ENCODE data around the gene CHKA.

The CHKA gene

GRCh38 chr11:68013611-68014156, 107.5 kb downstream of the CHKA start:
- no peak for DNase-seq (ENCODE audit: low read depth in 3 of 3)

DNA sequence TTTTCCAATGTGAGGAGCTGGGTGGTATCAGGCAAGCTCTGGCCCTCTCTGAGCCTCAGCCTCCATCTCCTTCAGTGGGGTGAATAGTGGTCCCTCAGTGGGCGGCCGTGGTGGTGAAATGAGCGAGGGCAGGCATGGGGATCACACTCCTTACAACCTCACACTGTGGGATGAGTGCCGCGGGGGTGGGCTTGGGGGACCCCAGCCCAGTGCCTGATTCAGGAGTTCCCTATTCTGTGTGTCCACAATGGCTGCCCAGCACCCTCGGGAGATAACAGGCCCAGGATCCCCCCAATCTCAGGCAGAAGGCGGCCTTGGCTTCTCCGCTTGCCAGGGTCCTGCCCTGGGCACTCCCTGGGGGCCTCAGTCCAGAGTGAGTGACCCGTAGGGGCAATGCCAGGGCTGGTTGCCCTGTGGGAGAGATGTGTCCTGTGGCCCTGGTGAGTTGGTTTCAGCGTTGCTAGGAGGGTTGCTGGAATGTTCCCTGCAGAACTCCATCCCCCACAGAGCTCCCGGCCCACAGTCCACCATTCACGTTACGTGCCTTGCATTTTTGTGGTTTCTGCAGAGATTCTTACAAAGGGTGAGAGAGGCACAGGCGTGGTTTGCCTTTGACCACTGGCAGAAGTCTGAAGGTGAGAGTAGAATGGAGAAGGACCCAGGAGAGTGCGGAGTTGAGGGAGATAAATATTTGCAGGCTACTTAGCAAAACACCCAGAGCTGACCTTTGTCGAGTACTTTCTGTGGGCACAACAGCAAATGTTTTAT, 108.2 kb downstream of the CHKA start:
- DNase-seq (ENCODE audit: low read depth in 3 of 3), result no peak

- DNase-seq (ENCODE audit: low read depth in 3 of 3), result no peak
Observed at GRCh38 chr11:68012044-68012842, 108.9 kb downstream of the CHKA start.

DNA sequence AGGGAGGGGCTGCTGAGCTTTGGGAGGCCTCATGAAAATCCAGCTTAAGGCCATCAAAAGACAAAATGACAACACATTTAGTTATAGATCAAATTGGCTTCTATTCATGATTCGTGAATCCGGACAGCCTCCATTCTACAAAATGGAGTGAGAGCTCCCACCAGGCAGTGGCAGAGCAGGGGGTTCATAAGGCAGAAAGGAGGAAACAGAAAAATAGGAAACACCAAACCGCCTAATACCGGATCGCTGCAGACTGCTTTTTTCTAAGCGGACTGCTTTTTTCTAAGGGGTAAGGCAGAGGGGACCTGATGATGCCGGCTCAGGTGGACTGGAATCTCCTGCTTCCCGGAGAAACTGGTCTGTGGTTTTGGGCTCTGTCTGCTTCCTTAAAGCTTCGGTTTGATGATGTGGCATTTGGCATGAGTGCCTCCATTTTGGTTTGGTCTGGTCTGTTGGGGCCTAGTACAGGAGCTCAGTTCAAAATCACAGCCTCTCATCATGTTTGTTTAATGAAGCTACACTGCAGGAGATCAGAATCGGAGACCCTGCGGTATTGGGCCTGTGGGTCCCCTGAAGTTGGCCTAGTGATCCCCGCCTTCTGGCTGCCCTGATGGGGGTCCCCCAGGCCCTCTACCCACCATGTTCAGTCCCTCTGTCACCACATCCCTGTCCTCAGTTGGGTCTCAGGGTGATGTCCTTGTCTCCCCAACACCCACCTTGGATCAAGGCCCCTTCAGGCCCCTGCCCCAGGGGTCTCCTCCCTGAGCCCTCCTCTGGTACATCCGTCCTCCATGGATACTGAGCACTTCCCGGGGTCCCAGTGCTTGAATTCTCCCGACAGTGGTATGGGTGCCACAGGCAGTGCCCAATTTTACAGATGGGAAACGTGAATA, 109.9 kb downstream of the CHKA start:
- DNase-seq (ENCODE audit: low read depth in 3 of 3), result no peak

DNA sequence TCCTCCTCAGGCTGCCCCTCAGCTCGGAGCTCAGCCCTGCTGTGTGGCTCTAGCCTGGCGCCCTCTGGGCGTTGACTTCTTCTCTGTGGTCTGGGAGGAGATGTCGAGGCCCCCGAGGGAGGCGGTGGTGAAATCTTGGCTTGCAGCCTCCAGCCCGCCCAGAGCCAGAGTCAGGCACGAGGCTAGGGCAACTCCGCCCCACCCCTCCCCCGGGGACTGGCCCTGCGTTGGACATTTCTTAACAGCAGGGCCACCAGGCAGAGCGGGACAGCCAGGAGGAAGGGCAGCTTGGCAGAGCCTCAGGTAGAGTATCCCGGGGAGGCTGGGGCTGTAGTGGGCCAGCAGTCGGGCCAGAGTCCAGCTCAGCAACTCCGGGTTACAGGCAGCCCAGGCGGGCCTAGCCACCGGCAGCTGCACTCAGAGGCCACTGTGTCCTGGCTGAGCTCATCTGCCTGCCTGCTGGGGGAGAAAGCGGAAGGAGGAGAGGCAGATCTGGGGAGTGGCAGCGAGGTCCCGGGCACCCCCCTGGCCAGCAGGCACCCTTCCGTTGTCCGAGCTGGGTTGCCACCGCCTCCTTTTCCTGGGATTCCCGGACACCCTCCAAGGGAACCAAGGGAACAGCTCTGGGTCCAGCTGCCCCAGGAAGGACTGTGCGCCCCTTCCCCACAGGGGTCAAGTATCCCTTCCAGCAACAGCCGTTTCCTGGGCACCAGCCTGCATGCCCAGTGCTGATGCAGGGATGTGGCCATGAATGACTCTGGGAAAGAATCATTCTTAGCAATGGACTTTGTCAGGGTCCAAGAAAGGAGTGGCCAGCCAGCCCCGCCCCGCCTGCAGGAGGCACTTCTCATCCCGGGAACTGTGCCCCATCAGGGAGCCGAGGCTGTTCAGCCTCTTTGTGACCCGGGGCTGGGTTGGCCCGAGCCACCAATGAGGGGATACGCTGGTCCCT, 110.8 kb downstream of the CHKA start, which contains the start of gene ALDH3B1:
TSS of gene ALDH3B1 (plus strand) at position 238 of the 952 bp plus-strand sequence. CDS start 4,971 bp downstream, outside the sequence.
- no peak for DNase-seq (ENCODE audit: low read depth in 3 of 3)

DNA sequence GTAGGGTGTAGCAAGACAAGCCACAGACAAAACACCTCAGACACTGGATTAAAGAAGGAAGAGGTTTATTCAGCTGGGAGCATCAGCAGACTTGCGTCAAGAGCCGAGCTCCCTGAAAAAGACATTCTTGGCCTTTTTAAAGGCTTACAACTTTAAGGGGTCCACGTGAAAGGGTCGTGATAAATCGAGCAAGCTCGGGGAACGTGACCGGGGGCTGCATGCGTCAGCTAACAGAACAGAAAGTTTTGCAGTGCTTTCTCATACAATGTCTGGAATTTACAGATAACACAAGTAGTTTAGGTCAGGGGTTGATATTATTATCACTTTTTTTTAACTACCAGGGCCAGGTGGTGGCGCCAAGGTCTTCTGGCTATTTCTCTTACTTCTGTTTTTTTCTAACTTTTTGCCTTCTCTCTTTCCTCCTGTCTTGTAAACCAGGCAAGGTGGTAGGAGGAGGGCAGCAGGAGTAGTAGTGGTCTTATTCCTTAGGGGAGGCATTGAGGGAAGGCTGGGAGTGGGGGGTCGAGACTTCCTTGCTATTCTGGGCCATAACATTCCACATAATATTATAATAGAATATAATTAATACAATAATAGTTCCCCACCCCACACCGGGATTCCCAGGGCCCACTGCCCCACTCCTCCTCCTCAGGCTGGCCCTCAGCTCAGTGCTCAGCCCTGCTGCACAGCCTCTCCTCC, 111.6 kb downstream of the CHKA start:
- DNase-seq (ENCODE audit: low read depth in 3 of 3), result no peak

DNA sequence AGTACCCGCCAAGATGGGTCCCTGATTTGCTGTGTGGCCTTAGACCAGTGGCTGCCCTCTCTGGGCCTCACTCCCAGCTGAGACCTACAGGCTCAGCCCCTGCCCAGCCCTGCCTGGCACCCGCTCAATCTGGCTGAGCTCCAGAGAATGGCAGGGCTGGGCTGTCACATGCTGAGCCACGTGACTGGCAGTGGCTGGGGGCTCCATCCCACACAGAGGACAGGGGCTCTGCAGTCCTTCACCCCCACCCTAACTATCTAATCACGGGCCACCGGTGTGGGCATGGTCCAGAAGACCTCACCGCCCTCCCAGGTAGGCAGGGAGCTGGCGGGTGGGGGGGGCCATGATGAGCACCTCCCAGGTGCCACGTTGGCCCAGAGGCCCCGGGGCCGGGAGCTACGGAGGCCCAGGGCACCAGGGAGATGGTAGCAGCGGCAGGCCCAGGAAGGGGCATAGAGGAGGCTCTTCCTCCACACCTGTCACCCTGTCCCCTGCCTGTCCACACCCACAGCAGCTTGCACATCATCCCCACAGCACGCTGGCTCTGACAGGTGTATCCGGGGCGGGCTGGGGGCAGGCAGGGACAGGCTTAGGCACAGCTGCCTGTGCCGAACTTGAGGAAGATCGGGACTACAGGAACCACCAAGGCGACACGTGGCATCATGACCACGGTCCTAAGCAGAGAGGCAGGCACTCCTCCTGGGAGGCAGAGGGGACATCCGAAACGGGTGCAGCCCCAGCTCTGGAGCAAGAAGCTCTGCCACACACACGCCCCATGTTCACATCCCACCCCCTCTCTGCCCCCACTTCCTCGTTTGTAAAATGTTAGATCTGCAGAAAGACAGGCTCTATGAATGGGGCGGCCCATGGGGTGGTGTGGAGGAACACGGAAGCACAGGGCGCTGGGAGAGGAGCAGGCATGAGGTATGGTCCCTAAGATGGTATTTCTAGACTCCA, 112.5 kb downstream of the CHKA start:
- DNase-seq (ENCODE audit: low read depth in 3 of 3), result no peak

DNA sequence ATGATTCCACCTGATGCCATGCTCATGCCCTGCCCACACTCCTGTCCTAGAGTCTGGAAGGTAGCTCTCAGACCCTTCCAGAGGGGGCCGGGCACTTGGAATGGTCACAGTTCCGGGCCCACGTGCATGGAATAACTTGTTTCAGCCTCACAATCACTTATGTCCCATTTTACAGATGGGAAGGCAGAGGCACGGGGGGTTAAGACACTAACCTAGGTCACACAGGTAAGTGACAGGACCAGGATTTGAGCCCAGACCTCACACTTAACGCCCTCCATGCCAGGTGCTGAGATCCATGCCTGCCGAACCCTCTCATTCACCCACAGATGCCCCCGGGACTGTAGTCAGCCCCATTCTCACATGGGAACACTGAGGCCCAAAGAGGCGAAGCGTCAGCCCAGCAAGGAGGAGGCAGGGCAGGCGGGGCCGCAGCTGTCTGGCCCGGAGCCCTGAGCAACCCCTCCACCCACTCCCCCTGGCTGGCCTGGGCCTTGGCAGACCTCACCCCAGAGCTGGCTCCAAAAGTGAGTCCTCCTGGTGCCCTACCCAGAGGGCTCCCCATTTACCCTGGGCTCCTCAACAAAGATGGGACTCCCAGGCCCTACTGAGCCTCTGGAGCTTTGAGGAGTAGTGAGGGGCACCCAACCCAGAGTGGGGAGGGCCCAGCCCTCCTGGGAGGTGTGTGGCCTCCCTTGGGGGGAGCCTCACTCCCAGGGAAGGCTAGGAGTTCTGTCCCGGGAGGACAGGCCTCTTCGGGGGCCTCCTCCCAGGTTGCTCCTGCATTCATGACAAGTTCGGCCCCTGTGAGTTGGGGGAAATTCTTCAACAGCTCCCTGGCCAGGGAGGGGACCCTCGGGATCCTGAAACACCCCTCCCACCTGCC, 113.4 kb downstream of the CHKA start:
- no peak for DNase-seq (ENCODE audit: low read depth in 3 of 3)

DNA sequence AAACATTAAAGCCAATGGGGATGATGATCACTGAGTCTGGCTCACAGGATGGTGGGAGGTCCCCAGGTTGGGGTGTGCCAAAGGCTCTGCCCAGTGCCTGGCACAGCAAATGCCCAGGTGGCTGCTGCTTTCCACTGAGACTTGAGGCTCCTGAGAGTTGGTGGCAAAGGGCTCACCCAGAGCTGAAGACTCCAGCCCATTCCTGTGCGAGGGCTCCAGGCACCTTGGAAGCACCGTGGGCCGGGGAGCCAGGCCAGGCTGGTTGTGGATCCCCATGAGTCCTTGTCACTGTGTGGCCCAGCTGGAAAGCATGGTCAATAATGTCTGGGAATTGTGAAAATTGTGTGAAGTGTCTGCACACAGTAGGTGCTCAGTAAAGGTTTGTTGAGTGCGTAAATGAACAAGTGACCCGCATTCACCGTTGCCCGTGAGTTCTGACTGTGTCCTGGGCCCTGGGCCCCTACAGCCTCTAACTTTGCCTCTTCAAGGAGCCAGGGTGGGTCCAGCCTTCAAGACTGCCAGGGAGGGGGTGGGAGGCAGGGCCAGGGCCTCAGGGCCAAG, 114.5 kb downstream of the CHKA start:
- DNase-seq (ENCODE audit: low read depth in 3 of 3), result no peak

GRCh38 chr11:68004551-68005335, 116.4 kb downstream of the CHKA start:
- no peak for DNase-seq (ENCODE audit: low read depth in 3 of 3)

GRCh38 chr11:68003846-68004550, 117.2 kb downstream of the CHKA start, which contains the start of gene UNC93B1:
UNC93B1 (minus strand) TSS chr11:68004097; CDS start chr11:68004043, 54 bp downstream.
- peak; percentile 56 to 85 (median 64) for DNase-seq (ENCODE audit: low read depth in 3 of 3)

DNA sequence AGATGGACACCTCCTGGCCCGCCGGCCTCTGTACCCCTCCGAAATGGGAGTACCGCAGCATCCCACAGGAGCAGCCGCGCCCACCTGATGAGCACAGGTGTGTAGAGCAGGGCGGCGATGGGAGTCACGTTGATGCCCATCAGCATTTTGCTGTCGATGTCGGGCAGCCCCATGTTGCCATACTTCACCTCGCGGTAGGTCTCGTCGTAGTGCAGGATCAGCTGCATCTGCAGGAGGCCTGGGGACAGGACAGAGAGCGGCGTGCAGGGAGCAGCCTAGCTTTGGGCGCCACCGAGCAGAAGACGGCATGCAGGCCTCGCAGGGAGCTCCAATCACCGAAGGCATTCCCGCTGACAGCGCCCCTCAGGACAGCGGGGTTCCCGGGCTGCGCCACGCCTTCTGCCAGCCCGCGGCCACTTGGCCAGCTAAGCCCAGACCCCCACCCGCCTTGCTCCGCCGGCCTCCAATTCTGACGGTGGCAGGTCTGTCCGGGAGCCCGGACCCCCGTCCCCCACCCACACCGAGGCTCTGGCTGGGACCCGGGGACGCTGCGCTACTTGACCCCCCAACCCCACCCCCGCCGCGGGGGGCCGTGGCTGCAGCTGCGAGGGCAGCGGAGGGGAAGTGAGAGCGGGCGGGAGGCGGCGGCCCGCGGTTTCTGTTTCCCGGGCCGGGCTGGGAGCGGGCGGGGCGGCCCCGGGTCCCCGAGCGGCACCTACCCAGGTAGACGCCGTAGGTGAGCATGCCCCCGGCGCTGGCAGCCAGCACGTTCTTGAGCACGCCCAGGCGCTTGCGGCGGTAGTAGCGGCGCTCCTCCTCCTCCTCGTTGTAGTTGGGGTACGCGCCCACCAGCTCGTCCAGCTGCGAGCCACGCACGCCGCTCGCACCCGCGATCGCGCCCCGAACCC, 118.0 kb downstream of the CHKA start:
- DNase-seq (ENCODE audit: low read depth in 3 of 3), result peak in 2 of 3 experiments; percentile 24 to 41

Data from stimulated activated CD4-positive, alpha-beta T cell treated with anti-CD3 and anti-CD28 coated beads, TNF-alpha, amount 100 ng/mL, for 24 hours (primary cell).